Left lung (tissue), 10 donors: Measurements from ENCODE around the gene SUMO1. TPM values are rescaled to one million over a fixed set of nuclear protein-coding genes. Genes with fewer than 3 reads are reported as not detected.

Experiments used
- ATAC-seq: fragments of 200-7000 bp; cut with Tn5 transposase; one replicate; pipeline ENCODE4 v1.9.1; 2020; ENCODE audit warnings: moderate library complexity
- DNase-seq, 4 donors: peaks; one replicate each; pipeline ENCODE4 v3.0.0-alpha.2; 2013 to 2020
- H3K27ac ChIP-seq, 2 donors: fragments of 200-600 bp; sonication (generic) in 1 of 2; one replicate each; pipeline versions ENCODE4 v1.5.0 to v1.8.0; 2020 to 2021
- H3K27me3 ChIP-seq, 2 donors: fragments of 200-600 bp; sonication (generic) in 1 of 2; one replicate each; pipeline versions ENCODE4 v1.5.0 to v1.8.0; 2020 to 2021
- H3K36me3 ChIP-seq, 2 donors: fragments of 200-600 bp; sonication (generic) in 1 of 2; one replicate each; pipeline versions ENCODE4 v1.5.0 to v1.8.0; 2020 to 2021
- H3K4me1 ChIP-seq, 2 donors: fragments of 200-600 bp; one replicate each; pipeline ENCODE4 v1.8.0; 2021
- H3K4me3 ChIP-seq, 2 donors: fragments of 200-600 bp; sonication (generic) in 1 of 2; one replicate each; pipeline versions ENCODE4 v1.5.0 to v1.8.0; 2020 to 2021; ENCODE audit warnings: mild to moderate bottlenecking in 1 of 2
- H3K9me3 ChIP-seq, 2 donors: fragments of 200-600 bp; sonication (generic) in 1 of 2; one replicate each; pipeline versions ENCODE4 v1.5.0 to v1.8.0; 2020 to 2021
- intact Hi-C, 2 donors: fragments of 100-400 bp; cut with DNase I; formaldehyde crosslinking; loops; one replicate each; pipeline versions ENCODE4 v1.11.2 to v1.14.2; 2022
- polyA plus RNA-seq, 6 donors: library from polyadenylated mRNA; unstranded; fragments of 120-200 nt; gene quantifications; one replicate each; pipeline ENCODE4 v1.2.1, GENCODE V29; 2013; ENCODE audit not compliant: insufficient read length in 6 of 6
- total RNA-seq, 2 donors: library from RNA; stranded (reverse); fragmentation: NEBNext Ultra II Directional; extraction: Animal tissue kit (Norgen Biotek cat#: 25700); gene quantifications; one replicate each; pipeline ENCODE4 v1.2.1, GENCODE V29; 2021
- TF ChIP-seq, protein P1 (sequence below), 2 donors: fragments of 200-600 bp; sonication (generic) in 1 of 2; IDR thresholded peaks; one replicate each; pipeline versions ENCODE4 v1.5.0 to v1.8.0; 2021; ENCODE audit warnings: antibody characterized with exemption in 2 of 2
- donor health status: DM: no; HTN: yes; CAD: no.
- donor health status: DM: no; HTN: no; CAD: no.

SUMO1 gene
- total and polyA plus RNA-seq, 8 donors: 73.7 to 173 (median 150) TPM

DNA sequence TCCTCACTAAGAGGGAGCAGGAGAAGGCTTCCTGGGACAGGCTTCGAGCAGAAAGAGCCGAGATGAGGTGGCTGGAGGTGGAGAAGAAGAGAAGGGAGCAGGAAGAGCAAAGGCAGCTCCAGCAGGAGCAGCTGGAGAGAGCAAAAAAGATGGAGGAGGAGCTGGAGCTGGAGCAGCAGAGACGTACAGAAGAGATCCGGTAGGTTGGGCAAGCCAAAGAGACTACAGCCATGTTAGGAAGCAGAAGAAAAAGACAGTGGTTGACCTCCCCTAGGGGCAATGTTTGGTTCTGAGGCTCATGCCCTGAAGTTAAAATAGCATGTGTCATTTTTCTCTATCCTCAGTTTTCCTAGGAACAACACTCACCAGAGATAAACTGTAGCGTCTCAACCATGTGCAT is 45.1 kb downstream of the SUMO1 start:
- ATAC-seq (no peak), DNase-seq (no peak)
- Histone ChIP-seq H3K27ac (no peak overlapping the region), H3K27me3 (no peaks in the 10 kb centered on the region), H3K36me3 (no peaks in the 10 kb centered on the region), H3K9me3 (no peaks in the 10 kb centered on the region), H3K4me1 (no peaks in the 10 kb centered on the region), H3K4me3 (no peak overlapping the region)
- intact Hi-C loops: no loop called here
- TF ChIP-seq, protein P1, sequence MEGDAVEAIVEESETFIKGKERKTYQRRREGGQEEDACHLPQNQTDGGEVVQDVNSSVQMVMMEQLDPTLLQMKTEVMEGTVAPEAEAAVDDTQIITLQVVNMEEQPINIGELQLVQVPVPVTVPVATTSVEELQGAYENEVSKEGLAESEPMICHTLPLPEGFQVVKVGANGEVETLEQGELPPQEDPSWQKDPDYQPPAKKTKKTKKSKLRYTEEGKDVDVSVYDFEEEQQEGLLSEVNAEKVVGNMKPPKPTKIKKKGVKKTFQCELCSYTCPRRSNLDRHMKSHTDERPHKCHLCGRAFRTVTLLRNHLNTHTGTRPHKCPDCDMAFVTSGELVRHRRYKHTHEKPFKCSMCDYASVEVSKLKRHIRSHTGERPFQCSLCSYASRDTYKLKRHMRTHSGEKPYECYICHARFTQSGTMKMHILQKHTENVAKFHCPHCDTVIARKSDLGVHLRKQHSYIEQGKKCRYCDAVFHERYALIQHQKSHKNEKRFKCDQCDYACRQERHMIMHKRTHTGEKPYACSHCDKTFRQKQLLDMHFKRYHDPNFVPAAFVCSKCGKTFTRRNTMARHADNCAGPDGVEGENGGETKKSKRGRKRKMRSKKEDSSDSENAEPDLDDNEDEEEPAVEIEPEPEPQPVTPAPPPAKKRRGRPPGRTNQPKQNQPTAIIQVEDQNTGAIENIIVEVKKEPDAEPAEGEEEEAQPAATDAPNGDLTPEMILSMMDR (IDR thresholded peaks at IDR 0.05): no peak

DNA sequence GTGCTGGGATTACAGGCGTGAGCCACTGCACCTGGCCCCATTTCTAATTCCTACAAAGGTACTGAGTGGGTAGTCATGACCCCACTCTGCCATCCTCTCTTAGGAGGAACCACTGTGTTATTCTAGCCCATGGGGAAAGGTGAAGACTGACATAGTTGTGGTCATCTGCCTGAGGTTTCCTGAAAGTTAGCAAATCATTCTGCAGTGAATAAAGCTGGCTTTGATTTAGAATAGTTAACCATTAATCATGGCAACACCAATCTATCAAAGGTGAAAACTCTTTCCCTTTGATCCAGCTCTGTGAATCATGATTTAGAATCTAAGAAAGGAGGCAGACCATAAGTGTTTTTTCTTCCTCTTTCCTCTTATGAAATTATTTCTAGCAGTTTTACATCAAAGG is 50.8 kb downstream of the SUMO1 start:
- H3K9me3 ChIP-seq: no peaks in the 10 kb centered on the region
- no peaks in the 10 kb centered on the region for H3K36me3 ChIP-seq
- TF ChIP-seq, protein P1 (IDR thresholded peaks at IDR 0.05): no peak
- H3K27me3 ChIP-seq: no peaks in the 10 kb centered on the region
- H3K4me1 ChIP-seq: no peaks in the 10 kb centered on the region
- no peak overlapping the region for H3K27ac ChIP-seq
- ATAC-seq (no peak), DNase-seq (no peak)
- no peak overlapping the region for H3K4me3 ChIP-seq
- intact Hi-C loops: no loop called here

DNA sequence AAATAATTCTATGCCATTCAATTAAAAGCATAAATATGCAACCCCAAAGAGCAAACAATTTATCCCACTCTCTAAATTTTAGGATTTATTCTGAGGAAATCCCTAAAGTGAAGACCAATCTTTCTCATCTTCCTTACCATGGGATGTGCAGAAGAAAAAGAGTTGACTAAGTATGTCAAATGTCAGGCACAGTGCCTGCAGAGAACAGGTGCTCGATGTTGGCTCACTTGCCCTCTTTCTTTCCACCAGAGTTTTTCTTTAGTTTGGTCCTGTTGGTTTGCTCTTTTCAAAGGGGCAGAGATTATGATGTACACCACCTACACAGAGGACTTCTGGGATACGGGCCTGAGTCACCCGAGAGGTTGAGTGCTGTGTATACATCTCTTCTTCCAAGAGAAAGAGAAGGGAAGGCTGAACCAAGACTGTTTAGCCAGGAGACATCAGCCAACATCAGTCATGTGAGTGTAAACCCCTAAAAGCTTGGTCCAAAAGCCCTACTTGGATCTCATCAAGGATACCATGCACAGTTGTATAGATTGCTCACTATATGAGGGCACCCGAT is 51.7 kb downstream of the SUMO1 start:
- no peaks in the 10 kb centered on the region for H3K36me3 ChIP-seq
- ATAC-seq: no peak
- intact Hi-C loops: no loop called here
- no peaks in the 10 kb centered on the region for H3K27me3 ChIP-seq
- H3K9me3 ChIP-seq: no peaks in the 10 kb centered on the region
- no peak overlapping the region for H3K27ac ChIP-seq
- no peak overlapping the region for H3K4me3 ChIP-seq
- TF ChIP-seq, protein P1 (IDR thresholded peaks at IDR 0.05): no peak
- no peak for DNase-seq
- no peaks in the 10 kb centered on the region for H3K4me1 ChIP-seq

DNA sequence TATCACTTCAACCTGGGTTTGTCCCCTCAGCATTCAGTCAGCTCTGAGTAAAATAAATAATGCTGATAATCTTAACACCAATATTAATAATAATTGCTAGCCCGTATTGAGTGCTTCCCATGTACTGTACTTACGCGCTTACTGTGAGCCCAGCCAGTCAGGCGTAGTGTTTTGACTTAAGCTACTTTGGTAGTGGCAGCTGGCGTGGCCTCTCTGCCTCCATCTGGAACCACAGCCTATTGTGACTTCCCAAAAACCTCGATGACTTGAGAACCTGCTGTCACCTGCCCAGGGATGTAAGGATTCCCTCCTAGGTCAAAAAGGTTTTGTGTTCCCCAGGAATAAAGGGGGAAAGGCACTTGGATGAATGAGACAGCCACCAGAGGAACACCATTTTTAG is 53.2 kb downstream of the SUMO1 start:
- Histone ChIP-seq H3K36me3 (no peaks in the 10 kb centered on the region), H3K27me3 (no peaks in the 10 kb centered on the region), H3K4me3 (no peak overlapping the region), H3K9me3 (no peaks in the 10 kb centered on the region), H3K27ac (no peak overlapping the region), H3K4me1 (no peaks in the 10 kb centered on the region)
- DNase-seq: no peak
- TF ChIP-seq, protein P1 (IDR thresholded peaks at IDR 0.05): no peak
- ATAC-seq: no peak
- intact Hi-C loops: no loop called here

DNA sequence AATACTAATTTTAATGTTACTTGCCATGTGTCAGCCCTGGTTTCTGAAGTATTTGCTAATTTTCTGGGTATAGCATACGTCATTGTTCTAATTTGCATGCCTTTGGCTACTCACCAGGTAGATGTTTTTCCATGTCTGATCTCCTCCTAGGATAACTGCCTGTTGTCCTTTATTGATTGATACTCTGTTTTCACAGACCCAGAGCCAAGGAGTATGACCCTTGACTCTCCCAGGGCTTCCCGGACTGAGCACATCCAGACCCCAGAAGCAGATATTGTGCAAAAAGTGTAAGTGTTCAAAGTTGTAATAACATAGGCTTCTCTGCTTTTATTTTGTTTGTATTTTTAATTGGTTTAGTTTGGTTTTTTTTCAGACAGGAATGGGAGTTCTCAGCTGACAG is 53.8 kb downstream of the SUMO1 start:
- Histone ChIP-seq H3K27ac (no peak overlapping the region), H3K4me1 (no peaks in the 10 kb centered on the region), H3K9me3 (no peaks in the 10 kb centered on the region), H3K4me3 (no peak overlapping the region), H3K27me3 (no peaks in the 10 kb centered on the region), H3K36me3 (no peaks in the 10 kb centered on the region)
- ATAC-seq (no peak), DNase-seq (no peak)
- TF ChIP-seq, protein P1 (IDR thresholded peaks at IDR 0.05): no peak
- intact Hi-C loops: no loop called here
